ENCODE measurements around the gene GBP2.

GRCh38 chr1:89133747-89134146, 7.8 kb upstream of the GBP2 start:
- TF ChIP-seq POLR2AphosphoS5 (IDR thresholded peaks at IDR 0.05; ENCODE audit: low read depth, low read length): no peak
- TF ChIP-seq, protein P1, sequence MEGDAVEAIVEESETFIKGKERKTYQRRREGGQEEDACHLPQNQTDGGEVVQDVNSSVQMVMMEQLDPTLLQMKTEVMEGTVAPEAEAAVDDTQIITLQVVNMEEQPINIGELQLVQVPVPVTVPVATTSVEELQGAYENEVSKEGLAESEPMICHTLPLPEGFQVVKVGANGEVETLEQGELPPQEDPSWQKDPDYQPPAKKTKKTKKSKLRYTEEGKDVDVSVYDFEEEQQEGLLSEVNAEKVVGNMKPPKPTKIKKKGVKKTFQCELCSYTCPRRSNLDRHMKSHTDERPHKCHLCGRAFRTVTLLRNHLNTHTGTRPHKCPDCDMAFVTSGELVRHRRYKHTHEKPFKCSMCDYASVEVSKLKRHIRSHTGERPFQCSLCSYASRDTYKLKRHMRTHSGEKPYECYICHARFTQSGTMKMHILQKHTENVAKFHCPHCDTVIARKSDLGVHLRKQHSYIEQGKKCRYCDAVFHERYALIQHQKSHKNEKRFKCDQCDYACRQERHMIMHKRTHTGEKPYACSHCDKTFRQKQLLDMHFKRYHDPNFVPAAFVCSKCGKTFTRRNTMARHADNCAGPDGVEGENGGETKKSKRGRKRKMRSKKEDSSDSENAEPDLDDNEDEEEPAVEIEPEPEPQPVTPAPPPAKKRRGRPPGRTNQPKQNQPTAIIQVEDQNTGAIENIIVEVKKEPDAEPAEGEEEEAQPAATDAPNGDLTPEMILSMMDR (IDR thresholded peaks at IDR 0.05): no peak

Measured in Panc1 (cell line).